Bladder microvascular endothelial cell (primary cell): Measurements from ENCODE around the gene PRKACG. TPM values are rescaled to one million over a fixed set of nuclear protein-coding genes. Genes with fewer than 3 reads are reported as not detected.

Source experiments
- total RNA-seq: library from RNA; depleted of rRNA; stranded (reverse); fragments of >200 nt; gene quantifications from 2 replicates; pipeline ENCODE4 v1.2.3, GENCODE V29; 2014

Gene PRKACG
- total RNA-seq: not detected in 2 replicates

DNA sequence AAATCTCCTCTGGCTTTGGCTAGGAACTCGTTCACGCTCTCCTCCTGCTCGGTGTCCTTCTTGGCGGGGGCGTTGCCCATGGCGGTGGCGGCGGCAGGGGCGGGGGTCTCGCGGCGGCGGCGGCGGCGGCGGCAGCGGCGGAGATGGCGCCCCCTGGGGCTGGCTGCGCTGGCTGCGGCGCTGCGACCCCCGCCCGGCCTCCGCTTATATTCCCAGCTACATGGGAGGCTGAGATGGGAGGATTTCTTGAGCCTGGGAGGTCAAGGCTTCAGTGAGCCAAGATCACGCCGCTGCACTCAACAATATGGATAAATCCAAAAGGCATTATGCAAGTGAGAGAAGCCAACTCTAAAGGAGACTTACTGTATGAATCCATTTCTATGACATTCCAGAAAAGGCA is at the start of gene PRKACG:
PRKACG (minus strand) TSS at position 101 of the 400 bp plus-strand sequence; CDS start at position 80, 21 bp downstream.

DNA sequence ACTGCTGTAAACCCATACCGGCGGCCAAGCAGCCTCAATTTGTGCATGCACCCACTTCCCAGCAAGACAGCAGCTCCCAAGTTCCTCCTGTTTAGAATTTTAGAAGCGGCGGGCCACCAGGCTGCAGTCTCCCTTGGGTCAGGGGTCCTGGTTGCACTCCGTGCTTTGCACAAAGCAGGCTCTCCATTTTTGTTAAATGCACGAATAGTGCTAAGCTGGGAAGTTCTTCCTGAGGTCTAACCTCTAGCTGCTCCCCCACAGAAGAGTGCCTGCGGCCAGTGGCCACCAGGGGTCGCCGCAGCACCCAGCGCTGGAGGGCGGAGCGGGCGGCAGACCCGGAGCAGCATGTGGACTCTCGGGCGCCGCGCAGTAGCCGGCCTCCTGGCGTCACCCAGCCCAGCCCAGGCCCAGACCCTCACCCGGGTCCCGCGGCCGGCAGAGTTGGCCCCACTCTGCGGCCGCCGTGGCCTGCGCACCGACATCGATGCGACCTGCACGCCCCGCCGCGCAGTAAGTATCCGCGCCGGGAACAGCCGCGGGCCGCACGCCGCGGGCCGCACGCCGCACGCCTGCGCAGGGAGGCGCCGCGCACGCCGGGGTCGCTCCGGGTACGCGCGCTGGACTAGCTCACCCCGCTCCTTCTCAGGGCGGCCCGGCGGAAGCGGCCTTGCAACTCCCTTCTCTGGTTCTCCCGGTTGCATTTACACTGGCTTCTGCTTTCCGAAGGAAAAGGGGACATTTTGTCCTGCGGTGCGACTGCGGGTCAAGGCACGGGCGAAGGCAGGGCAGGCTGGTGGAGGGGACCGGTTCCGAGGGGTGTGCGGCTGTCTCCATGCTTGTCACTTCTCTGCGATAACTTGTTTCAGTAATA is 21.8 kb upstream of the PRKACG start, which contains the start of gene FXN:
FXN (plus strand) TSS at position 315 of the 871 bp plus-strand sequence; CDS start at position 346, 31 bp downstream.

Other genes with a start within 250 kb of the PRKACG start
- 0.49 and 3.3 TPM in 2 replicates for gene FXN, start 21.6 kb upstream of the PRKACG start, total RNA-seq
- 94.0 and 134 TPM in 2 replicates for gene TJP2, start 160.2 kb upstream of the PRKACG start, total RNA-seq